ENCODE data around the gene VAV3.

DNA sequence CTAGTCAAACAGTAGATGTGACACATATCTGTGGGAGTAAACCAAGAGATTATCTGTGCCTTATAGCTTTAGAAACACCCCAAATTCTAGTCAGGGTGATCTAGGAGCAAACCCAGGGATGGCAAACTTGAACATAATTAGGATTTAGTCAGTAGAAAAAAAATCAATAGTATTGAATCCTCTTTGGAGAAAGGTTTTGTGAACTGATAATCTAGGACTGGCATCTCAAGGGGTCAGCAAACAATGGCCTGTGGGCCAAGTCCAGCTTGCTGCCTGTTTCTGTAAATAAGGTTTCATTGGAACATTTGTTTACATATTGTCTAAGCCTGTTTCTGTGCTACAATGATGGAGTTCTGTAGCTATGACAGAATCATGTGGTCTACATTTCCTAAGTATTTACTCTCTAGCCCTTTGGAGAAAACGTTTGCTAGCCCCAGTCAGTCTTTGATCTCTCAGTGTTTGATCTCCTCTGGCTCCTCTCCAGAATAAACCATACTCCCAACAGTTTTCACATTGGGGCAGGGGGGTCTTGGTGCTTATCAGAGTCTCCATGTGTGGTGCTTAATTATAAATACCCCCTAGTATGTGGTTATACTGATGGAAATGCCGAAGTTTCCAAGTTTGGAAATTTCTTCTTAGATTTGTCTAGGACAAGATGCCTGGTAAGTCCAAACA is 438.3 kb downstream of the VAV3 start:
- no peak for TF ChIP-seq POLR2A (IDR thresholded peaks at IDR 0.05)
- TF ChIP-seq CTCF (IDR thresholded peaks at IDR 0.05 in 4 of 5, conservative IDR thresholded peaks at IDR 0.05 in 1 of 5) = no peak

All from gastrocnemius medialis (tissue), 4 donors.